ENCODE data around the gene GRAMD1B. TPM values are rescaled to one million over a fixed set of nuclear protein-coding genes. Genes with fewer than 3 reads are reported as not detected.

Gene GRAMD1B
- total RNA-seq, 3 donors from 2014 or later = 3.2 to 4.4 (median 4.1) TPM

GRCh38 chr11:123483058-123483457 is 53.0 kb downstream of the GRAMD1B start:
- intact Hi-C loops (cut with DNase I, micrococcal nuclease) = no loop called here
- H3K9me3 ChIP-seq = no peaks in the 10 kb centered on the region

GRCh38 chr11:123483466-123483865 is 53.4 kb downstream of the GRAMD1B start:
- no peaks in the 10 kb centered on the region for H3K9me3 ChIP-seq
- no peaks in the 10 kb centered on the region for H3K36me3 ChIP-seq (ENCODE audit: low read depth)
- intact Hi-C loops (cut with DNase I, micrococcal nuclease) = no loop called here
- TF ChIP-seq CTCF (IDR thresholded peaks at IDR 0.05) = no peak
- DNase-seq (no peak), ATAC-seq (no peak)
- peaks cover 7% of the 10 kb centered on the region for H3K4me1 ChIP-seq (ENCODE audit: low read depth)
- H3K4me3 ChIP-seq = no peak overlapping the region

More at GRCh38 chr11:123483058-123483457, 53.0 kb downstream of the GRAMD1B start:
- Histone ChIP-seq H3K4me3 (no peak overlapping the region), H3K4me1 (ENCODE audit: low read depth) (peaks cover 7% of the 10 kb centered on the region), H3K36me3 (ENCODE audit: low read depth) (no peaks in the 10 kb centered on the region)
- no peak for TF ChIP-seq CTCF (IDR thresholded peaks at IDR 0.05)
- DNase-seq (no peak), ATAC-seq (no peak)

GRCh38 chr11:123484448-123484847 is 54.4 kb downstream of the GRAMD1B start:
- Histone ChIP-seq H3K4me1 (ENCODE audit: low read depth) (peaks cover 7% of the 10 kb centered on the region), H3K4me3 (no peak overlapping the region), H3K36me3 (ENCODE audit: low read depth) (no peaks in the 10 kb centered on the region), H3K9me3 (no peaks in the 10 kb centered on the region)
- DNase-seq (no peak), ATAC-seq (no peak)
- no peak for TF ChIP-seq CTCF (IDR thresholded peaks at IDR 0.05)
- intact Hi-C loops (cut with DNase I, micrococcal nuclease) = no loop called here

- Histone ChIP-seq H3K36me3 (ENCODE audit: low read depth) (no peaks in the 10 kb centered on the region), H3K4me3 (no peak overlapping the region), H3K9me3 (no peaks in the 10 kb centered on the region), H3K4me1 (ENCODE audit: low read depth) (peaks cover 7% of the 10 kb centered on the region)
- no peak for TF ChIP-seq CTCF (IDR thresholded peaks at IDR 0.05)
- intact Hi-C loops (cut with DNase I, micrococcal nuclease) = no loop called here
- ATAC-seq (no peak), DNase-seq (no peak)
Measured at GRCh38 chr11:123487157-123487744, 57.2 kb downstream of the GRAMD1B start.

- DNase-seq = no peak
- TF ChIP-seq CTCF (IDR thresholded peaks at IDR 0.05) = no peak
- no peak for ATAC-seq
- H3K36me3 ChIP-seq (ENCODE audit: low read depth) = no peaks in the 10 kb centered on the region
- no peaks in the 10 kb centered on the region for H3K9me3 ChIP-seq
- intact Hi-C loops (cut with DNase I, micrococcal nuclease) = no loop called here
- no peak overlapping the region for H3K4me3 ChIP-seq
- H3K4me1 ChIP-seq (ENCODE audit: low read depth) = peaks cover 7% of the 10 kb centered on the region
Measured at GRCh38 chr11:123490527-123490926, 60.5 kb downstream of the GRAMD1B start.

- no peak for DNase-seq
- intact Hi-C loops (cut with DNase I, micrococcal nuclease) = no loop called here
- H3K4me3 ChIP-seq = no peak overlapping the region
- H3K36me3 ChIP-seq (ENCODE audit: low read depth) = no peaks in the 10 kb centered on the region
- TF ChIP-seq CTCF (IDR thresholded peaks at IDR 0.05) = no peak
- H3K9me3 ChIP-seq = no peaks in the 10 kb centered on the region
- no peak for ATAC-seq
- peaks cover 7% of the 10 kb centered on the region for H3K4me1 ChIP-seq (ENCODE audit: low read depth)
Measured at GRCh38 chr11:123491241-123491640, 61.2 kb downstream of the GRAMD1B start.

Measured in mucosa of descending colon (tissue), 3 donors.